ENCODE results near the gene IMMP2L. TPM values are rescaled to one million over a fixed set of nuclear protein-coding genes. Genes with fewer than 3 reads are reported as not detected.
"Not testable (repeated sequence)": the region's sequence is repeated elsewhere in the genome, so short reads cannot be mapped to it uniquely, and the experiment has no call there.

The IMMP2L gene
- total RNA-seq, 3 donors from 2014 or later (not counting 1 experiment from before 2014, with no cell fraction given): 6.9 to 9.2 (median 8.7) TPM

DNA sequence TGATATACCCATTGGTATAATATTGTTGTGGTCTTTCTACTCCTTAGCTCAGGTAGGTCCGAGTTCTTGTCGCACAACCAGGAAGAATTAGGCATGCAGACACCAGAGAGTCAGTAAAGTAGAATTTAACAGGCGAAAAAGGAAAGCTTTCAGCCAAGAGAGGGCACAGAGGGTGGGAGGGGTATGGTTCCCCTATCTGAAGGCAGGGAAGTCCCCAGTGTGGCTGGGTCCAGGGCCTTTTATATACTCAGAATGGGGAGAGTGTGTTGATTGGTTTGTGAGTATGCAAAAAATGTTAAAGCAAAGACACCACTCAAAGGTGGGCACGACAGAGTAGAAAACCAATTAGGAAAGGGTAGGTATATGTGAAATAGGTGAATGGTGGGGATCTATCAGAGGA is 53.9 kb downstream of the IMMP2L start:
- no peaks in the 10 kb centered on the region for H3K9me3 ChIP-seq (ENCODE audit: control insufficient read depth, insufficient read depth, low read length)
- intact Hi-C loops (cut with micrococcal nuclease): no loop called here
- Mint-ChIP-seq H3K4me1 (no peaks in the 10 kb centered on the region), H3K27me3 (ENCODE audit: low read depth in 2 of 2) (no peaks in the 10 kb centered on the region), H3K36me3 (peaks cover 8% of the 10 kb centered on the region), H3K27ac (no peak overlapping the region), H3K9me3 (no peaks in the 10 kb centered on the region), H3K4me3 (no peak overlapping the region)
- no peak for ATAC-seq
- H3K4me3 ChIP-seq (ENCODE audit: low read length): no peak overlapping the region
- H3K4me1 ChIP-seq (ENCODE audit: control insufficient read depth, insufficient read depth, low read length): no peaks in the 10 kb centered on the region
- no peak for DNase-seq
- no peaks in the 10 kb centered on the region for H3K27me3 ChIP-seq (ENCODE audit: control insufficient read depth, insufficient read depth, low read length)
- TF ChIP-seq, protein P1, sequence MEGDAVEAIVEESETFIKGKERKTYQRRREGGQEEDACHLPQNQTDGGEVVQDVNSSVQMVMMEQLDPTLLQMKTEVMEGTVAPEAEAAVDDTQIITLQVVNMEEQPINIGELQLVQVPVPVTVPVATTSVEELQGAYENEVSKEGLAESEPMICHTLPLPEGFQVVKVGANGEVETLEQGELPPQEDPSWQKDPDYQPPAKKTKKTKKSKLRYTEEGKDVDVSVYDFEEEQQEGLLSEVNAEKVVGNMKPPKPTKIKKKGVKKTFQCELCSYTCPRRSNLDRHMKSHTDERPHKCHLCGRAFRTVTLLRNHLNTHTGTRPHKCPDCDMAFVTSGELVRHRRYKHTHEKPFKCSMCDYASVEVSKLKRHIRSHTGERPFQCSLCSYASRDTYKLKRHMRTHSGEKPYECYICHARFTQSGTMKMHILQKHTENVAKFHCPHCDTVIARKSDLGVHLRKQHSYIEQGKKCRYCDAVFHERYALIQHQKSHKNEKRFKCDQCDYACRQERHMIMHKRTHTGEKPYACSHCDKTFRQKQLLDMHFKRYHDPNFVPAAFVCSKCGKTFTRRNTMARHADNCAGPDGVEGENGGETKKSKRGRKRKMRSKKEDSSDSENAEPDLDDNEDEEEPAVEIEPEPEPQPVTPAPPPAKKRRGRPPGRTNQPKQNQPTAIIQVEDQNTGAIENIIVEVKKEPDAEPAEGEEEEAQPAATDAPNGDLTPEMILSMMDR (IDR thresholded peaks at IDR 0.05): no peak
- no peaks in the 10 kb centered on the region for H3K36me3 ChIP-seq (ENCODE audit: control insufficient read depth, insufficient read depth, low read length)
- WGBS (ENCODE audit: insufficient coverage): 80% methylated on average over 4 of the region's 4 CpGs
- H3K27ac ChIP-seq (ENCODE audit: low read length): no peak overlapping the region

DNA sequence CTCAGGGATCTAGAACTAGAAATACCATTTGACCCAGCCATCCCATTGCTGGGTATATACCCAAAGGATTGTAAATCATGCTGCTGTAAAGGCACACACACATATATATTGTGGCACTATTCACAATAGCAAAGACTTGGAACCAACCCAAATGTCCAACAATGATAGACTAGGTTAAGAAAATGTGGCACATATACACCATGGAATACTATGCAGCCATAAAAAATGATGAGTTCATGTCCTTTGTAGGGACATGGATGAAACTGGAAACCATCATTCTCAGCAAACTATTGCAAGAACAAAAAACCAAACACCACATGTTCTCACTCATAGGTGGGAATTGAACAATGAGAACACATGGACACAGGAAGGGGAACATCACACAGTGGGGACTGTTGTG is 56.9 kb downstream of the IMMP2L start:
- H3K36me3 ChIP-seq (ENCODE audit: control insufficient read depth, insufficient read depth, low read length); intact Hi-C loops (cut with micrococcal nuclease); H3K27ac Mint-ChIP-seq; H3K27me3 ChIP-seq (ENCODE audit: control insufficient read depth, insufficient read depth, low read length); H3K9me3 ChIP-seq (ENCODE audit: control insufficient read depth, insufficient read depth, low read length); H3K4me1 Mint-ChIP-seq; H3K9me3 Mint-ChIP-seq; DNase-seq; H3K4me3 ChIP-seq (ENCODE audit: low read length); H3K4me3 Mint-ChIP-seq; ATAC-seq; H3K36me3 Mint-ChIP-seq; H3K27me3 Mint-ChIP-seq (ENCODE audit: low read depth in 2 of 2); H3K4me1 ChIP-seq (ENCODE audit: control insufficient read depth, insufficient read depth, low read length); H3K27ac ChIP-seq (ENCODE audit: low read length): not testable (repeated sequence)

DNA sequence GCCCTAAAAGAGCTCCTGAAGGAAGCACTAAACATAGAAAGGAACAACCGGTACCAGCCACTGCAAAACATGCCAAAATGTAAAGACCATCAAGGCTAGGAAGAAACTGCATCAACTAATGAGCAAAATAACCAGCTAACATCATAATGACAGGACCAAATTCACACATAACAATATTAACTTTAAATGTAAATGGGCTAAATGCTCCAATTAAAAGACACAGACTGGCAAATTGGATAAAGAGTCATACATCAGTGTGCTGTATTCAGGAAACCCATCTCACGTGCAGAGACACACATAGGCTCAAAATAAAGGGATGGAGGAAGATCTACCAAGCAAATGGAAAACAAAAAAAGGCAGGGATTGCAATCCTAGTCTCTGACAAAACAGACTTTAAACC is 60.5 kb downstream of the IMMP2L start:
- H3K36me3 ChIP-seq (ENCODE audit: control insufficient read depth, insufficient read depth, low read length); DNase-seq; ATAC-seq; intact Hi-C loops (cut with micrococcal nuclease); H3K9me3 ChIP-seq (ENCODE audit: control insufficient read depth, insufficient read depth, low read length); H3K4me1 ChIP-seq (ENCODE audit: control insufficient read depth, insufficient read depth, low read length); H3K27me3 ChIP-seq (ENCODE audit: control insufficient read depth, insufficient read depth, low read length); H3K4me3 ChIP-seq (ENCODE audit: low read length); H3K27ac ChIP-seq (ENCODE audit: low read length); H3K4me3 Mint-ChIP-seq; H3K36me3 Mint-ChIP-seq; H3K9me3 Mint-ChIP-seq; H3K27ac Mint-ChIP-seq; H3K27me3 Mint-ChIP-seq (ENCODE audit: low read depth in 2 of 2); H3K4me1 Mint-ChIP-seq: not testable (repeated sequence)
- 90% methylated on average over 2 of the region's 2 CpGs for WGBS (ENCODE audit: insufficient coverage)

DNA sequence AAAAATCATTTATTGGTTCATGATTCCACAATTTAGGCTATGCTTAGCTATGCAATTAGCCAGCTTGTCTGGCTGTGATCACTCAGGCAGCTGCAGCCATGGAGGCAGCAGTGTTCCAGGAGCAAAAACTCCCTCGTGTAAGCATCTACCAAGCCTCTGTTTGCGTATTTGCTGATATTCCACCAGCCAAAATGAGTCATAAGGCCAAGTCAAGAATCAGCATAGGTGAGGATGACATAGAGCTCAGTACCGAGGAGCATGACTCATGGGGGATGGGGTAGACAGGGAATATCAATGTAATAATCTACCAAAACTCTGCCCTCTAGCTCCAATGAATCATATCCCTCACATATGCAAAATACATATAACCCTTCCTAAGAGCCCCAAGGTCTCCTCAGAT is 63.3 kb downstream of the IMMP2L start:
- DNase-seq (no peak), ATAC-seq (no peak)
- Histone ChIP-seq H3K27me3 (ENCODE audit: control insufficient read depth, insufficient read depth, low read length) (no peaks in the 10 kb centered on the region), H3K36me3 (ENCODE audit: control insufficient read depth, insufficient read depth, low read length) (no peaks in the 10 kb centered on the region), H3K4me1 (ENCODE audit: control insufficient read depth, insufficient read depth, low read length) (no peaks in the 10 kb centered on the region), H3K4me3 (ENCODE audit: low read length) (no peak overlapping the region), H3K9me3 (ENCODE audit: control insufficient read depth, insufficient read depth, low read length) (no peaks in the 10 kb centered on the region), H3K27ac (ENCODE audit: low read length) (no peak overlapping the region)
- TF ChIP-seq, protein P1 (IDR thresholded peaks at IDR 0.05): no peak
- H3K27me3 Mint-ChIP-seq (ENCODE audit: low read depth in 2 of 2): no peaks in the 10 kb centered on the region
- intact Hi-C loops (cut with micrococcal nuclease): no loop called here
- H3K27ac Mint-ChIP-seq: no peak overlapping the region
- H3K4me3 Mint-ChIP-seq: no peak overlapping the region
- H3K9me3 Mint-ChIP-seq: no peaks in the 10 kb centered on the region
- no peaks in the 10 kb centered on the region for H3K36me3 Mint-ChIP-seq
- WGBS (ENCODE audit: insufficient coverage): 96% methylated on average over 2 of the region's 3 CpGs
- peaks cover 0 to 10% of the 10 kb centered on the region in 2 donors for H3K4me1 Mint-ChIP-seq
